A549 (cell line): Measurements from ENCODE around the gene AP4E1.

ENCODE experiments used
- CBX2 ChIP-seq: fragments of 200-600 bp; sonication (generic); IDR thresholded peaks from 2 replicates; pipeline ENCODE4 v1.6.1; 2016; ENCODE audit warnings: low read depth, mild to moderate bottlenecking, borderline replicate concordance
- CTCF ChIP-seq: fragments of >200 bp; sonication (Bioruptor Twin); formaldehyde crosslinking; IDR thresholded peaks from 3 replicates; pipeline ENCODE4 v1.5.1; 2016
- EP300 ChIP-seq, 2 experiments: fragments of >200 bp; sonication (Bioruptor Twin); formaldehyde crosslinking; IDR thresholded peaks; 2 replicates in 1 of 2; 3 replicates in 1 of 2; pipeline ENCODE4 v1.6.1; 2016 to 2017
- MAX ChIP-seq: IDR thresholded peaks from 2 replicates; pipeline ENCODE4 v1.6.1; 2012
- POLR2A ChIP-seq: IDR thresholded peaks from 2 replicates; pipeline ENCODE4 v1.6.1; 2012; ENCODE audit warnings: mild to moderate bottlenecking, low read length
- RARB ChIP-seq: fragments of 250-450 bp; sonication (Bioruptor Pico); IDR thresholded peaks from 2 replicates; pipeline ENCODE4 v1.8.0; 2021; ENCODE audit warnings: mild to moderate bottlenecking, moderate library complexity
- REST ChIP-seq: fragments of 200-600 bp; sonication (generic); IDR thresholded peaks from 2 replicates; pipeline ENCODE4 v1.6.1; 2016; ENCODE audit warnings: antibody characterized with exemption, mild to moderate bottlenecking, moderate library complexity

GRCh38 chr15:50979041-50979440, 70.6 kb downstream of the AP4E1 start:
- TF ChIP-seq EP300 (IDR thresholded peaks at IDR 0.05) (no peak), RARB (CRISPR knock-in tag) (no peak), CTCF (no peak), POLR2A (no peak), CBX2 (no peak), REST (no peak), MAX (no peak)
